ENCODE data around the gene ANKS1A. TPM values are rescaled to one million over a fixed set of nuclear protein-coding genes. Genes with fewer than 3 reads are reported as not detected.

The ANKS1A gene
- total RNA-seq, 1 experiment from 2014 or later: 35.0 TPM

GRCh38 chr6:34890533-34890925 is 1.5 kb downstream of the ANKS1A start (continued):
- no peak for TF ChIP-seq HMGXB4 (CRISPR knock-in tag; IDR thresholded peaks at IDR 0.05)

- TF ChIP-seq OVOL2 (CRISPR knock-in tag; IDR thresholded peaks at IDR 0.05; ENCODE audit: borderline replicate concordance) (no peak), RELA (CRISPR knock-in tag; IDR thresholded peaks at IDR 0.05; ENCODE audit: borderline replicate concordance) (no peak), ZNF317 (CRISPR knock-in tag; IDR thresholded peaks at IDR 0.05; ENCODE audit: borderline replicate concordance, low read depth) (no peak)
- no peak for ATAC-seq
- peaks cover 3% of the 10 kb centered on the region; the same call in 1 of the 2 replicates for H3K36me3 Mint-ChIP-seq
- no peaks in the 10 kb centered on the region for H3K27me3 Mint-ChIP-seq (ENCODE audit: low read depth)
- DNase-seq (ENCODE audit: low spot score): no peak
- CTCF ChIA-PET: interaction anchor here (1.2 to 1.8 kb wide), 3 partner anchors 82 to 431 kb away, joined by 3 to 5 read pairs (median 4); no protein-coding TSS in a partner anchor
- H3K4me1 Mint-ChIP-seq: peaks cover 24% of the 10 kb centered on the region
- no peak overlapping the region for H3K27ac Mint-ChIP-seq
- peak overlapping the region; percentile 100; the same call in 1 of the 2 replicates for H3K4me3 Mint-ChIP-seq
- no peaks in the 10 kb centered on the region for H3K9me3 Mint-ChIP-seq
- POLR2A ChIA-PET: no interaction called here
These were observed 2.2 kb downstream of the ANKS1A start for GRCh38 chr6:34891296-34891695.

- no peaks in the 10 kb centered on the region for H3K27me3 Mint-ChIP-seq (ENCODE audit: low read depth)
- DNase-seq (ENCODE audit: low spot score) (no peak), ATAC-seq (no peak)
- no peaks in the 10 kb centered on the region; the same call in 1 of the 2 replicates for H3K36me3 Mint-ChIP-seq
- CTCF ChIA-PET: no interaction called here
- peak overlapping the region; percentile 66; the same call in 1 of the 2 replicates for H3K27ac Mint-ChIP-seq
- no peaks in the 10 kb centered on the region for H3K9me3 Mint-ChIP-seq
- POLR2A ChIA-PET: no interaction called here
- peaks cover 20% of the 10 kb centered on the region for H3K4me1 Mint-ChIP-seq
- H3K4me3 Mint-ChIP-seq: no peak overlapping the region
- no peak for TF ChIP-seq ZNF425 (CRISPR knock-in tag; conservative IDR thresholded peaks at IDR 0.05)
- no peak for TF ChIP-seq EMX1 (CRISPR knock-in tag; IDR thresholded peaks at IDR 0.05)
- no peak for TF ChIP-seq ZNF263 (CRISPR knock-in tag; IDR thresholded peaks at IDR 0.05; ENCODE audit: low read depth)
- TF ChIP-seq ATF6 (CRISPR knock-in tag; IDR thresholded peaks at IDR 0.05): no peak
- TF ChIP-seq FOXJ3 (CRISPR knock-in tag; IDR thresholded peaks at IDR 0.05; ENCODE audit: borderline replicate concordance): no peak
- no peak for TF ChIP-seq MXD4 (CRISPR knock-in tag; IDR thresholded peaks at IDR 0.05; ENCODE audit: borderline replicate concordance)
- no peak for TF ChIP-seq NR3C1 (CRISPR knock-in tag; conservative IDR thresholded peaks at IDR 0.05; ENCODE audit: low read depth)
These were observed 5.6 kb downstream of the ANKS1A start for GRCh38 chr6:34894693-34895092.

- CTCF ChIA-PET: interaction anchor here (0.5 kb wide), 1 partner anchor 173 kb away, joined by 3 read pairs; no protein-coding TSS in a partner anchor
- POLR2A ChIA-PET: no interaction called here
- H3K4me1 Mint-ChIP-seq: peaks cover 9% of the 10 kb centered on the region
- no peaks in the 10 kb centered on the region for H3K27me3 Mint-ChIP-seq (ENCODE audit: low read depth)
- H3K4me3 Mint-ChIP-seq: no peak overlapping the region
- ATAC-seq (no peak), DNase-seq (ENCODE audit: low spot score) (no peak)
- H3K27ac Mint-ChIP-seq: no peak overlapping the region
- no peaks in the 10 kb centered on the region for H3K9me3 Mint-ChIP-seq
- H3K36me3 Mint-ChIP-seq: no peaks in the 10 kb centered on the region; the same call in 1 of the 2 replicates
- TF ChIP-seq CTCF (IDR thresholded peaks at IDR 0.05): no peak
- no peak for TF ChIP-seq ZNF671 (CRISPR knock-in tag; IDR thresholded peaks at IDR 0.05)
- TF ChIP-seq MYBL2 (CRISPR knock-in tag; IDR thresholded peaks at IDR 0.05): no peak
- no peak for TF ChIP-seq FOXJ3 (CRISPR knock-in tag; IDR thresholded peaks at IDR 0.05; ENCODE audit: borderline replicate concordance)
- TF ChIP-seq ESRRA (CRISPR knock-in tag; IDR thresholded peaks at IDR 0.05; ENCODE audit: borderline replicate concordance): no peak
- no peak for TF ChIP-seq ZNF219 (CRISPR knock-in tag; IDR thresholded peaks at IDR 0.05; ENCODE audit: borderline replicate concordance)
- TF ChIP-seq PREB (CRISPR knock-in tag; IDR thresholded peaks at IDR 0.05; ENCODE audit: borderline replicate concordance): no peak
- no peak for TF ChIP-seq NR1H2 (CRISPR knock-in tag; IDR thresholded peaks at IDR 0.05)
- TF ChIP-seq GRHL2 (CRISPR knock-in tag; IDR thresholded peaks at IDR 0.05; ENCODE audit: insufficient replicate concordance, severe bottlenecking): no peak
These were observed 8.1 kb downstream of the ANKS1A start for GRCh38 chr6:34897130-34897529.

Data from WTC11 (cell line).